Osteocyte (in vitro differentiated cells): Measurements from ENCODE around the gene POLRMT. TPM values are rescaled to one million over a fixed set of nuclear protein-coding genes. Genes with fewer than 3 reads are reported as not detected.
"Not testable (repeated sequence)": the region's sequence is repeated elsewhere in the genome, so short reads cannot be mapped to it uniquely, and the experiment has no call there.

Experiments
- DNase-seq: peaks from one replicate; pipeline ENCODE4 v3.0.0; 2021; ENCODE audit warnings: mixed read lengths; ENCODE audit not compliant: unreplicated experiment; ENCODE audit errors: extremely low spot score
- H3K27ac Mint-ChIP-seq: one replicate; pipeline ENCODE4 v1.8.0; 2021; ENCODE audit warnings: mild to moderate bottlenecking, mixed read lengths; ENCODE audit not compliant: unreplicated experiment
- H3K27me3 Mint-ChIP-seq: one replicate; pipeline ENCODE4 v1.8.0; 2021; ENCODE audit warnings: mixed read lengths; ENCODE audit not compliant: unreplicated experiment
- H3K36me3 Mint-ChIP-seq: one replicate; pipeline ENCODE4 v1.8.0; 2021; ENCODE audit warnings: mixed read lengths; ENCODE audit not compliant: unreplicated experiment
- H3K4me1 Mint-ChIP-seq: one replicate; pipeline ENCODE4 v1.8.0; 2021; ENCODE audit warnings: mixed read lengths; ENCODE audit not compliant: unreplicated experiment
- H3K4me3 Mint-ChIP-seq: one replicate; pipeline ENCODE4 v1.8.0; 2021; ENCODE audit warnings: mild to moderate bottlenecking, moderate library complexity, mixed read lengths; ENCODE audit not compliant: unreplicated experiment
- H3K9me3 Mint-ChIP-seq: one replicate; pipeline ENCODE4 v1.8.0; 2021; ENCODE audit warnings: mixed read lengths; ENCODE audit not compliant: unreplicated experiment
- total RNA-seq: library from RNA; stranded (reverse); gene quantifications from 2 replicates; pipeline ENCODE4 v1.2.1, GENCODE V29; 2021
- TF ChIP-seq, protein P1 (sequence below): fragments of 200-600 bp; sonication (generic); IDR thresholded peaks from 2 replicates; pipeline ENCODE4 v1.5.0; 2021; ENCODE audit warnings: antibody characterized with exemption, mild to moderate bottlenecking, moderate library complexity

The POLRMT gene
- total RNA-seq, 1 donor from 2014 or later: 44.6 TPM

DNA sequence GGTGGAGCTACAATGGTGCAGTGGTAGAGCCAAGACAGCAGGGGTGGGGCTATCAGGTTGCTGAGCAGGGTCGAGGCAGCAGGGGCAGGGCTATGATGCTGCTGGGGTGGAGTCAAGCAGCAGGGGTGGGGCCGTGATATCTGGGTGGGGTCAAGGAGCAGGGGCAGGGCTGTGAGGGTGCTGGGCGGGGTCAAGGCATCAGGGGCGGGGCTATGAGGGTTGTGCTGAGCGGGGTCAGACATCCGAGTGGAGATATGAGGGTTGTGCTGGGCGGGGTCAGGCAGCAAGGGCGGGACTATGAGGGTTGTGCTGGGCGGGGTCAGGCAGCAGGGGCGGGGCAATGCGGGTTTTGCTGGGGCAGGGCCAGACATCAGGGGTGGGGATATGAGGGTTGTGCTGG is 29.0 kb downstream of the POLRMT start:
- H3K27me3 Mint-ChIP-seq: no peaks in the 10 kb centered on the region
- H3K4me1 Mint-ChIP-seq: peaks cover 9% of the 10 kb centered on the region
- H3K9me3 Mint-ChIP-seq: no peaks in the 10 kb centered on the region
- TF ChIP-seq, protein P1, sequence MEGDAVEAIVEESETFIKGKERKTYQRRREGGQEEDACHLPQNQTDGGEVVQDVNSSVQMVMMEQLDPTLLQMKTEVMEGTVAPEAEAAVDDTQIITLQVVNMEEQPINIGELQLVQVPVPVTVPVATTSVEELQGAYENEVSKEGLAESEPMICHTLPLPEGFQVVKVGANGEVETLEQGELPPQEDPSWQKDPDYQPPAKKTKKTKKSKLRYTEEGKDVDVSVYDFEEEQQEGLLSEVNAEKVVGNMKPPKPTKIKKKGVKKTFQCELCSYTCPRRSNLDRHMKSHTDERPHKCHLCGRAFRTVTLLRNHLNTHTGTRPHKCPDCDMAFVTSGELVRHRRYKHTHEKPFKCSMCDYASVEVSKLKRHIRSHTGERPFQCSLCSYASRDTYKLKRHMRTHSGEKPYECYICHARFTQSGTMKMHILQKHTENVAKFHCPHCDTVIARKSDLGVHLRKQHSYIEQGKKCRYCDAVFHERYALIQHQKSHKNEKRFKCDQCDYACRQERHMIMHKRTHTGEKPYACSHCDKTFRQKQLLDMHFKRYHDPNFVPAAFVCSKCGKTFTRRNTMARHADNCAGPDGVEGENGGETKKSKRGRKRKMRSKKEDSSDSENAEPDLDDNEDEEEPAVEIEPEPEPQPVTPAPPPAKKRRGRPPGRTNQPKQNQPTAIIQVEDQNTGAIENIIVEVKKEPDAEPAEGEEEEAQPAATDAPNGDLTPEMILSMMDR: no peak
- DNase-seq: no peak
- no peak overlapping the region for H3K27ac Mint-ChIP-seq
- H3K36me3 Mint-ChIP-seq: peaks cover 2% of the 10 kb centered on the region
- H3K4me3 Mint-ChIP-seq: no peak overlapping the region

DNA sequence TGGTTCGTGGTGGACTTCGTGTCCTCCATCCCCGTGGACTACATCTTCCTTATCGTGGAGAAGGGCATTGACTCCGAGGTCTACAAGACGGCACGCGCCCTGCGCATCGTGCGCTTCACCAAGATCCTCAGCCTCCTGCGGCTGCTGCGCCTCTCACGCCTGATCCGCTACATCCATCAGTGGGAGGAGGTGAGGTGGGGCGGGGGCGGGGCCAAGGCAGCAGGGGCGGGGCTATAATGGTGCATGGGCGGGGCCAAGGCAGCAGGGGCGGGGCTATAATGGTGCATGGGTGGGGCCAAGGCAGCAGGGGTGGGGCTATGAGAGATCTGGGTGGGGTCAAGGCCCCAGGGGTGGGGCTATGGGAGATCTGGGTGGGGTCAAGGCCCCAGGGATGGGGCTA is 29.6 kb downstream of the POLRMT start:
- H3K27ac Mint-ChIP-seq, H3K4me1 Mint-ChIP-seq, H3K27me3 Mint-ChIP-seq, H3K4me3 Mint-ChIP-seq, DNase-seq, H3K9me3 Mint-ChIP-seq, H3K36me3 Mint-ChIP-seq: not testable (repeated sequence)

DNA sequence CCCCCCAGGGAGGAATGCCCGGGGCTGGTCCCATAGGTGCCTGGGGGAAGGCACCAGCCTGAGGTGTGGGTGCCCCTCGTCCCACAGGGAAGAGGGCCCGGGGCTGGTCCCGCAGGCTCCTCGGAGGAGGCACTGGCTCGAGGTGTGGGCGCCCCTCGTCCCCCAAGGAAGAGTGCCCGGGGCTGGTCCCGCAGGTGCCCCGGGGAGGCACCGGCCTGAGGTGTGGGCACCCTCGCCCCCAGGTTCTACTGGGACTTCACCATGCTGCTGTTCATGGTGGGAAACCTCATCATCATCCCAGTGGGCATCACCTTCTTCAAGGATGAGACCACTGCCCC is 30.1 kb downstream of the POLRMT start:
- not testable (repeated sequence) for H3K36me3 Mint-ChIP-seq, H3K4me1 Mint-ChIP-seq, H3K27ac Mint-ChIP-seq, H3K4me3 Mint-ChIP-seq, H3K27me3 Mint-ChIP-seq, H3K9me3 Mint-ChIP-seq, DNase-seq

DNA sequence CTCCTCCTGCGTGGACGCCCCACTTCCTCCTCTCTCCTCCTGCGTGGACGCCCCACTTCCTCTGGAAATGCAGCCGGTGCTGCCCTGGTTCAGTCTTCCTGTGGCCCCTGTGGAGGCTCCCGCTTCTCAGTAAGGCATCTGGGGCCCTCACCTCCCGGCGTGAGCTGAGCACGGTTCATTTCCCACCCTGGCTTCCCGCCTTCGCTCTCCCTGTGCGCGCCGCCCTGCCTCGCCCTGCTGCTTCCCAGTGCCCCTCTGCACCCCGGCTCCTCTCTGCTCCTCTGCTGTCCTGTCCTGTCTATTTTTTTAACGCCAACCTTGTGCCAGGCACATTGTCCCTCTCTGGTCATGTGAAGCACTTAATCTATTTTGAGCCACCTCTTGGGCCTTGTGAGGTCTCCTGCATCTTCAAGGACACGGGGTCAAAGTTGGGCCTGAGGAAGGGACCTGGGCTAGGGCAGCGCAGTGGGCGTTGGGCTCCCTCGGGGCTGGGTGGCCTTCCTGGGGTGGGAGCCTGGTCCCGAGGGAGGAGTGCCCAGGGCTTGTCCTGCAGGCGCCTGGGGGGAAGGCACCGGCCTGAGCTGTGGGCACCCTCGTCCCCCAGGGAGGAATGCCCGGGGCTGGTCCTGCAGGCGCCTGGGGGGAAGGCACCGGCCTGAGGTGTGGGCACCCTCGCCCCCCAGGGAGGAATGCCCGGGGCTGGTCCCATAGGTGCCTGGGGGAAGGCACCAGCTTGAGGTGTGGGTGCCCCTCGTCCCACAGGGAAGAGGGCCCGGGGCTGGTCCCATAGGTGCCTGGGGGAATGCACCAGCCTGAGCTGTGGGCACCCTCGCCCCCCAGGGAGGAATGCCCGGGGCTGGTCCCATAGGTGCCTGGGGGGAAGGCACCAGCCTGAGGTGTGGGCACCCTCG is 30.7 kb downstream of the POLRMT start:
- Mint-ChIP-seq H3K36me3 (peaks cover 2% of the 10 kb centered on the region), H3K4me1 (peaks cover 2% of the 10 kb centered on the region), H3K9me3 (no peaks in the 10 kb centered on the region), H3K4me3 (no peak overlapping the region), H3K27ac (no peak overlapping the region), H3K27me3 (no peaks in the 10 kb centered on the region)
- TF ChIP-seq, protein P1: no peak
- no peak for DNase-seq

DNA sequence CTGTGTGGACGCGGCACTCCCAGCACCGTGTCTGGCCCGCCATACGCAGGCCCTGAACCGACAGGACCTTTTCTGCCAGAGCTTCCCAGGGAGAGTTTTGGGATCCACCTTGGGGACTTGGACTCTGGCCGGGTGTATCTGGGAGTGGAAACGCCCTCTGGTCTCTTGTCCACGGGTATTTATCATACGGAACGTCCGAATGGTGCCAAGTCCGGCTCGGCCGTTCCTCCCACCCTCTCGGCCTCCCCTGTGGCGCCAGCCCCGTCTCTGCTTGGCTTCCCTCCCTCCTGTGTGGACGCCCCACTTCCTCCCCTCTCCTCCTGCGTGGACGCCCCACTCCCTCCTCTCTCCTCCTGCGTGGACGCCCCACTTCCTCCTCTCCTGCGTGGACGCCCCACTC is 31.5 kb downstream of the POLRMT start:
- no peak overlapping the region for H3K4me3 Mint-ChIP-seq
- no peaks in the 10 kb centered on the region for H3K27me3 Mint-ChIP-seq
- peaks cover 2% of the 10 kb centered on the region for H3K36me3 Mint-ChIP-seq
- H3K4me1 Mint-ChIP-seq: no peaks in the 10 kb centered on the region
- TF ChIP-seq, protein P1: no peak
- DNase-seq: no peak
- H3K9me3 Mint-ChIP-seq: no peaks in the 10 kb centered on the region
- H3K27ac Mint-ChIP-seq: no peak overlapping the region

DNA sequence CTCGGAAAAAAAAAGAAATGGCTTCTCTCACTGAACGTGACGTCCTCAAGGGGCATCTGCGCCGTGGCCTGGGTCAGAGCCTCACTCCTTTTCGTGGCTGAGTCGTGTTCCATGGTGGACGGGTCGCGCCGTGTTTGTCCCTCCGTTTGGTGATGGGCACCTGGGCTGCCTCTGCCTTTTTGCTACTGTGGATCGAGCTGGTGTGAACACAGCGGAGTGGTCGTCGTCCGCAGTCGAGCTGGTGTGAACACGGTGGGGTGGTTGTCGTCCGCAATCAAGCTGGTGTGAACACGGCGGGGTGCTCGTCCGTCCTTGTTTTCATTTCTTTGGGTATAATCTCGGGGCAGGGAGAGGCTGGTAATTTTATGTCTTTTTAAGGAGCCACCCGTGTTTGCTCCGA is 32.0 kb downstream of the POLRMT start:
- Mint-ChIP-seq H3K9me3 (no peaks in the 10 kb centered on the region), H3K36me3 (peaks cover 2% of the 10 kb centered on the region), H3K27ac (no peak overlapping the region), H3K4me1 (no peaks in the 10 kb centered on the region), H3K27me3 (no peaks in the 10 kb centered on the region), H3K4me3 (no peak overlapping the region)
- DNase-seq: no peak
- TF ChIP-seq, protein P1: no peak
